Hematopoietic multipotent progenitor cell treated with erythropoietin and hydrocortisone succinate and interleukin-3 and kit ligand, for 8 days (in vitro differentiated cells): ENCODE measurements around the gene AXIN2.
A peak's percentile ranks its signal among the peaks of the same experiment; 100 is the strongest.

Source experiments
- DNase-seq: peaks from one replicate; pipeline ENCODE4 v3.0.0-alpha.2; 2015

Gene AXIN2

DNA sequence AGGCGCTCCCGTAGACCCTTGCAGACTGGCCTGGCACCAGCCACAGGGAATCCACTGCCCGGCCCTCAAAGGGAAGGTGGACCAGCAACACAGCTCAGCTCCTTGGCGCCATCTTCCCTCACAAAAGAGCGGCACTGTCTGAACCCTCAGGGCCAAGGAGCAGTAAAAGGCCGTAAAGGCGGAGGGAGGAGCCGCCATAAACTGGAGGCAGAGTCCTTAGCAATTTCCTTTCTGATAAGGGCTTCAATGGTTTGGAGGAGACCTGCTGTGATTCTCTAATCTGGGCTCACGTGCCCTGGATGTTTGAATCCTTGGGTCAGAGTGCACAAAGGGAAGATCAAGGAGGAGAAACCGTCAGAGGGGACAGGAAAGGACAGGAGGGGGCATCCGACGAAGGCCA is 15.5 kb upstream of the AXIN2 start:
- no peak for DNase-seq

DNA sequence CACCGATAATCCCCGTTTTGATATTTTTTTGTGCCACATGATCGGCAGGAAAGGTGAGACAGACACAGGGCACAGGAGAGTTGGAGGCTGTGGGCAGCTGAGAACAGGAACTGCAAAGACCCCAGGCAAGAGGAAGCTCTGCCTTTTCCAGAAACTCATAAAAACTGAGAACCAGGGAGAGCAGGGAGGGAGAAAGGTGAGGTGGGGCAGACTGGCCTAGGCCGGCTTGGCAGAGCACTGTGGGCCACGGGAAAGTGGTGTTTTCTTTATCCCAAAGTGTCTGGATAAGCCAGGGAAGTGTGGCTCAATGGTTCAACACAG is 11.8 kb upstream of the AXIN2 start:
- no peak for DNase-seq

DNA sequence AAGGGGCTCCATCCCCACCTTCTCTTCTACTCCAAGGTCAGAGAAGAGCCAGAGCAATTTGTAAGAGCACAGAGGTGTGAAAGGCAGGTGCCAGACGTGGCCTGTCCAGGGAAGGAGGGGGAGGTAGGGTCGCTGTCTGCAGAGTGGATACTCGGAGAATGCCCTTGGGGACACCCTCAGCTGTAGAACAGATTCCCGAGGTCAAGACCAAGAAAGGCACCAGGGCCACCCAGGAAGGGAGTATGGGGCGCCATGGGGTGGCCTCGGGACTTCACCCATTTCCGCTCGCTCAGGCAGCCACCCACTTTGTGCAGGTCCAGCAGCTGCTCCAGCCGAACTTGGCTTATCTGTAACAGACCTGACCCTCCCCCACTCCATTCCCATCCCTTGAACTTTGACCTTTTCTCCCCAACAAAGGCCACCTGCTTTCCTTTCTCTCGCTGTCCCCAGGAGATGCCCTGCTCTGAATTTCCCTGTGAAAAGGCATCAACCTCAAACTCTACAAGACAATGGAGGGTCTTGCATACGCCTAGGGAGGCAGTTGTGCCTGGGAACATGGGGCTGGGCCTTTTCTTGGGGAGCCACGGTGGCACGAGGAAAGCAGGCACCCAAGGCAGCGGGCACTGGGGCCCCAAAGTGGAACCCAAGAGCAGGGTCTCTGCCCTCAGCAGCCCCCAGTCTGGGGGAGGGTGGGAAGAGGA is 11.3 kb upstream of the AXIN2 start:
- DNase-seq = no peak

DNA sequence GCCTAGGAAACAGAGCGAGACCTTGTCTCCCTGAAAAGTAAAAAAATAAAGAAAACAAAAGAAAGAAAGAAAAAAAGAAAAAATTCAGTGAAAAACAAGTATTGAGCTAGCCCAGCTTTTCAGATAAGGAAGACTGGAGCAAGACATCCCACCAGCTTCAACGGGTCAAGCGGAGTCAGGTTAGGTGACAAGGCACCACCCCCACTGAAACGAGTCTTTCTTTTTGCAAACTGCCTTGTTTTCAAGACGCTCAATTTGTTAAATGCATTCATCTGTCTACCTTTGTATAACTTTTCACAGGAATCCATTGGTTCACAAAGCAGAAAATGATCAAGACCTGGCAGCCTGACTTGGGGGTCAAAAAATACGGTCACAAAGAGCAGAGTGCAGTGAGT is 10.7 kb upstream of the AXIN2 start:
- no peak for DNase-seq

DNA sequence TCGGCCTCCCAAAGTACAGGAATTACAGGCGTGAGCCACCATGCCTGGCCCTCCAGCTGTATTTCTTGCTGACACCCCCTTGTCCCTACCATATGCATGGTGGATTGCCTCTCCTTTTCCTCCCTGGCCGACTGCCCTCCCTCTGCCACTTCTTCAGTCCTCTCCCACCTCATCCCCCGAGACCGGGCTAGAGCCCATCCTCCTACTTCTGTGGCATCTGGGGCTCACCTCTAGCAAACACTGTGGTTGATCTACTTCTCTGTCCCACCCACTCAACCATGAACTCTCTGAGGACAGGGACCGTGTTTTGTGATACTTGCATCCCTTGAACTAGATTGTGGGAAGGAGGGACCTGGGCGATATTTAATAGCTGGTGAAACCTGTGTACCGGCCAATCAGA is 7.5 kb upstream of the AXIN2 start:
- no peak for DNase-seq

DNA sequence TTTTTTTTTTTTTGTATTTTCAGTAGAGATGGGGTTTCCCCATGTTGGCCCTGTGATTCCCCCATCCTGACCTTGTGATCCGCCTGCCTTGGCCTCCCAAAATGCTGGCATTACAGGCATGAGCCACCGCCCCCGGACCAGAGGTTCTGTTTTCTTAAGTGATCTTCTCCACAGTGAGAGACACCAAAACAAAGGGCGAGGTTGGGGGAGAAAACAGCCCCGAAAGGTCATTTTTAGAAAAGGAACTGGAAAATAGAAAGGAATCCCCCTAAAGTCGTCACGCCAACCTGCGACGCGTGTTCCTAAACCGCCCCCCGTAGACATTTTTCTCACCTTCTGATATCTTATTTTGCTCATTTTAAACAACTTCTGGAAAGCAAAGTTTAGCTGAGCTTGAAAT is 6.1 kb upstream of the AXIN2 start:
- no peak for DNase-seq

DNA sequence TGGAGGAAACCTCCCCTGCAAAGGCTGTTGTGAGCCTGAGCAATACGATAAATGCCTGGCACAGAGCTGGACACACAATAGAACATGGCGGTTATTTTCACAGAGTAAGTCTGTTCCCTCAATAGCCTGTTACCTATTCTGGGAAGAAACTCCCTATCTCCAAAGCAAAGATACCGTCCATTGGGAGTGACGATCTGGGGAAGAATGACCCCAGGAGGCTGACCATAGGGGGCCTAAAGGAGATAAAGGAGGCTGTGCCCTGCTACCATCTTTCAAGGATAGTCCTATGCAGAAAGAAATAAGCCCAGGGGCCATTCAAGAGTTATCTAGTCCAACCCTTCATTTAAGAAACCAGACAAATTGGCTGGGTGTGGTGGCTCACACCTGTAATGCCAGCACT is 4.1 kb upstream of the AXIN2 start:
- DNase-seq = no peak

DNA sequence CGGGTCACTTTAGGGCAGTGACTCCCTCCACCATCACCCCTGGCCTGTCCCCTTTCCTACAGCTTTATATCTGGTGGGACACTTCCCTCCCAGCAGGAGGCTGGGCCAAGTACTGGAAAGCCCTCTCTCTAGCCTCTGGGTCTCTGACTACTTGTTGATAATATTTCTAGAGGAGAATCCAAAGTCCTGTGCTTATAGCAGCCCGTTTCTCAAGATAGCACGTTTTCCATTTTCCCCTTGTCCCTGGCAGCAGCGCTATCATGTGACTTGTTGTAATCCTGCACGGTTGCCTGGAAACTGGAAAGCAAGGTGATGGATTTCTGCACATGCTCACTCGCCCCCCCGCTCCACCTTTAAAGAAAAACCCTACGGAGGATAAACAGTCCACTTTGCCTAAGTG is 3.3 kb upstream of the AXIN2 start:
- DNase-seq = no peak

DNA sequence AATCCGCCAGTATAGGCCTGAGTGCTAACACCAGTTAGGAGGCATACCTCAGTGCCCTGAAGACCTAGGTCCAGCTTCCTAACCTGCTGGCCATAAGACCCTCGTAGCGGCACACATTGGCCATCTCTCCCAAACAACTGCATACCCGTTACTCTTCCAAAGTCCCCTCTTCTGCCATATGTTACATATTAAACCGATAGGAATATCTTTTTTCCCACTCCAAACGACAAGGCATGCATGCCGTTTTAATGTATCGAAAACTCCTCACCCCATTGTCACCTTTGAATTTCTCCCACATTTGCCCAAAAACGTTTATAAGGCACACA is 721 bp upstream of the AXIN2 start:
- DNase-seq = no peak

DNA sequence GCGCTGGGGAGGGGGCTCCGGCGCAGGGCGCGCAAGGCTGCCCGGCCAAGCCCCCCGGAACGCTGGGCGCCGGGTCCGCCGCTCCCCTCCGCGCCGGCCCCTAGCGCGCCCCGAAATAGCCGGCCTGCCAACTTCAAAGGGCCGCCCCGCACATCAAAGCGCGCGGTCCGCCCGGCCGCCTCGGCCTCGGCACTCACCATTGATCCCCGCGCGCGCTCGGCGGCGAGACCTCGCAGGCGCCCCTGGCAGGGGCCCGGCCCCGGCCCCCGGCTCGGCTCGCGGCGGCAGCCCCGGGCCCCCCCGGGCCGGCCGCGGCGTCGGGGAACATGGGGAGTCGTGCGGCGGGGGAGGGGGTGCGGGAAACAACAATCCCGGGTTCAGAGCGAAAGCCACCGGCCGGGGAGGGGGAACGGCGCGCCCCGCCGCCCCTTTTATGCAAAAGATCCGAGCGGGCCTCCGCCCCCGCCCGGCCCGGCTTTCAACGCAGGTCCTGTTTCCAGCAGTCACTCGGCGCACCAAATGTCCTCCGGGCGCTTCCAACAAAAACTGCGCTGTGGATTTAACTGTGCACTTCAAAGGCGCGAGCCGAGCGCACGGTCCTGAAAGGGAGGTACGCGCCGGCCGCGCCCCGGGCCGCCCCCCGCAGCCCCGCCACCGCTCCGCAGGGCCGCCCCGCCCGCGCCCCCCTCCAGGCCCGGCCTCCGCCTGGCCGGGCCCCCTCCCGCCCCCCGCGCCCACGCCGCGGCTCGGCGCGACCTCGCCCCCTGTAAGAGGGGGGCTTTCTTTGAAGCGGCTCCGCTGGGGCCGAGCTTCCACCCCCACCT is 608 bp downstream of the AXIN2 start:
- DNase-seq = peak; percentile 39

DNA sequence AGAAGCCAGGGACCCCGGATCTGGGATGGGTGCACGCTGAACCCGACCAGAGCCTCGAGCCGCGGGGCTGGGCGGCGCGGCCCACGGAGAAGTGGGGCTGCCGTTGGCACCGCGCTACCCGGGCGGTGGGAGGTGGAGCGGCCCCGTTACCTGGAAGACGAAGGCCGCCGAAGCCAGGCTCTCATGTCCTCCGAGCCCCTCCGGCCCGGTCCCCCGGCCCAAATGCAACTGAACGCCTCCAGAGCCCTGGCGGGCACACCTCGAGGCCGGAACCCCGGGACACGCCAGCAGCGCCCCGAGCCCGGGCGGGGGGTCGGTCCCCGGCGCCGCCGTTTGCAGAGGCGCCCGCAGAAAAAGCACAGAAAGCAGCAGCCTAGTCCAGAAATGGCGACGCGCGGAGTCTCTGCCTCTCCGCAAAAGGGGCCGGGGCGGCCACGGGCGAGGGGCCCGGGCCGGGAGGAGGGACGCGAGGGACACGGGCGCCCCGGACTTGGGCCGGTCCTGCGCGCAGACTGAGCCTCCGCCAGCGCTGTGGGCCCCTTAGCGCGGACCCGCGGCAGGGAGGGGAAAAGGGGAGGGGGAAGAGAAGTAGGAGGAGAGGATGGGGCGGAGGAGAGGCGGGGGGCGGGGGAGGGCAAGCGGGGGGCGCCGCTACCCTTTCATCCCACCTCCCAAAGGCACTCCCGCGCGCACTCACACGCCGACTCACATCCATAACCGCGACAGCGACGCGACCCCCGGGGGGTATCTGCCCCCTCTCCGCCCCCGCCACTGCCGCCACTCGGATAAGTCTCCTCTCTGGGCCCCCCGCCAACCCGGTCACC is 1.4 kb downstream of the AXIN2 start:
- no peak for DNase-seq

DNA sequence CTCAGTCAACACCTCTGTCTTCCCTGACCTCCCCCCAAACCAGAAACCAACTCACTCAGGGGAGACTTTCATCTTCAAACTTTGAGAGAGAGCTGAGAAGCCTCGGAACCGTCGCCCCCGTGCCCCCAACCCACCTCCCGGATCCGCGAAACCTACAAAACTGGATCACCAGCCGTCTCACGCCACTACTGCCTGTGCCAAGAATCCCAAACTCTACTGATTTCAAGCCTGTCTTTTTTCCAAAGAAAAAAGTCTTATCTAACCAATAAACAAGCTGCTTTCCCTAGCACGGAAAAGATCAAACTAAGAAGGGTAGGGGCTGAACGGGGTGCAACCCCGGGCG is 2.0 kb downstream of the AXIN2 start:
- DNase-seq = no peak

DNA sequence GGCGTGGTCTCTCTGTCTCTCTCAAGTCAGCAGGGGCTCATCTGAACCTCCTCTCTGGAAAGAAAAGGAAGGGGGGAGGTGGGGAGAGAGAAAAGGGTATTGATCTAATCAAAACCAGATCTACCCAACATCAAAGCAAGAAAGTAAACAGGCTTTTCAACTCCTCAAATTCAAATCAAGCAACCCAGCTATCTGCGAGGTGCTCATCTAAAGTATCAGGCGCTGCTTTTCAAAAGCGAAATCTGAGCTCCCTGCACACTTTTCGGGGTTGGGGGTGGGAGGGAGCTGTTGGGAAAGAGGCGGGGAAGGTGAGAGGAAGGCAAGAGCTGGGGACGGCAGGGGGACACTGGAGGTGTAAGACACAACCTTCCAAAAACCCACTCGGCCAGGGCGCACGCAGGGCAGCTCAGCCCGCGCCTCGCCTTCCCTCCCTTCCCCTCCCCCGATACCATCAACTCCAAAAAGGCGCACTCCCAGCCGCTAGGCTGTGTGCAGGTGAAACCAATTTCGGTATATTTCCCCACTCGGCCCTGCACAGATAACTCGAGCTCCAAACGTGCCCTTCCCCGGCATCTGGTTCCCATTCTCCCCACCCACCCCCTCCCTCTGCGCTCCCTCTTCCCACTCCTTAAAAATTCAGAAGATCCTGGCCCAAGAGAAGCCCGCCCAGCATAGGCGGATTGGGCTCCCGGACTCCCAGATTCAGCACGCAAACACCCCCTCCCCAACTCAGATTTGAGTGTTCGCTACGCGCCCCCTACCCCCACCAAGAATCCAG is 2.6 kb downstream of the AXIN2 start:
- no peak for DNase-seq

DNA sequence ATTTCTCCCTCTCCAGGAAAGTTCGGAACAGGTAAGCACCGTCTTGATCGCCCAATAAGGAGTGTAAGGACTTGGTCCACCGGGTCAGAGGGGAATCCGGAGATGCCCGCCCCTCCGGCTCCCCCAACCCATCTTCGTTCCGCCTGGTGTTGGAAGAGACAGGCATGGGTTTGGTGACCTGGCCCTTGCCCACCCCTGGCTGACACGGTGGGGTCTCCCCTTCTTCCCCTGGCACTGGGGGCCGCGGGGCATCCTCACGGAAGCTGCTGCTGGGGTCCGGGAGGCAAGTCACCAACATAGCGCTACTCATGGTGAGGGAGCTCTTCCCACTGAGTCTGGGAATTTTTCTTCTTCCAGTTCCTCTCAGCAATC is 3.2 kb downstream of the AXIN2 start:
- DNase-seq = no peak

DNA sequence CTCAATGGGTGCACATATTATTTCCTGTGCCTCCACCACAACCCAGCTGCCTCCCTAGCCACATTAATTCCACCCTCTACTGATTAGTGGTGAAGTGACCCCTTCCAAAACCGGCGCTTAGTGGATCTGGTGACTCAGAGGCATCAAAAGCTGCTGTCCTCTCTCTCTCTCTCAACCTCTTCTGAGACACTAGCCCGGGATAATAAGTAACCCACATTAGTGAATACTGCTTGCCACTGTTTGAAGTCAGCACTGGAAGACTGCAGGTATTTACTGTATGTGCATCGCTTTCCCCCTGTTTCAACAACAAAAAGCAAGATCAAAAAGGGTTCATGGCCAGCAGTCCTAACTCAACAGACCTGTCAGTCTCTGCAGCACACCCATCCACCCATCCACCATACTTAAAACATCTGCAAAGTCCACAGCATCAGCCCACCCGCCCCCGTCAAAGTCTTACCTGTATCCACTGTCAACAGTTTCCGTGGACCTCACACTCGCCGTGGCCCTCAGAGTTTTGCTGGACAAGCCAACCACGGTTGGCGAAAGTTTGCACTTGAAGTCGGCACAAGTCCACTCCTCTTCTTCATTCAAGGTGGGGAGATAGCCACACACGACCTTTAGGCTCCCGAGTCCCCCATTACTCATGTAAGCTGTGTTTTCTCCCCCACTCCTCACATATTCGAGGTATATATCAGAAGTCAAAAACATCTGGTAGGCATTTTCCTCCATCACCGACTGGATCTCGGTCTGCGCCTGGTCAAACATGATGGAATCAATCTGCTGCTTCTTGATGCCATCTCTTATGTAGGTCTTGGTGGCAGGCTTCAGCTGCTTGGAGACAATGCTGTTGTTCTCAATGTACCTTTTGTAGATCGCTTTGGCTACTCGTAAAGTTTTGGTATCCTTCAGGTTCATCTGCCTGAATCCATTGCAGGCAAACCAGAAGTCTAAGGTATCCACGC is 3.8 kb downstream of the AXIN2 start:
- no peak for DNase-seq

DNA sequence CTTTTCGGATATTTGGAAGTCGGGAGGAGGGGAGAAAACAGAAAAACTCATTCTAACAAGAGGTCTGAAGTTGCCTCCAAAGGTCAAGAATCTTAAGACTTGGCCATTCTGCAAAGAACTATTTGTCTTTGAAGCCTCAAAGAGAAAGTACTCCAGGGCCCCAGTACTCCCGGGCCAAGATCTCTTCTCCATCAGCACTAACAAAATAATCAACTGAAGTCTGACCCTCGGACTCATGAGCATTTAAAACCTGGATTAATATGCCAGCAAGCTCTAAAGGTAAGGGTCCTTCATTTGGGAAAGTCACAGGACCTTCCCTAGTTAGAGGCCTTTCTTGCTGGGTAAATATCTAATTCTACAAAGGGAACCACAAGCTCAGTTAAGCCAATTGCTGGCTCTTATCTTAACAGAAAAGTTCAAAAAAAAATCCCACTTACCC is 4.5 kb downstream of the AXIN2 start:
- DNase-seq = no peak

DNA sequence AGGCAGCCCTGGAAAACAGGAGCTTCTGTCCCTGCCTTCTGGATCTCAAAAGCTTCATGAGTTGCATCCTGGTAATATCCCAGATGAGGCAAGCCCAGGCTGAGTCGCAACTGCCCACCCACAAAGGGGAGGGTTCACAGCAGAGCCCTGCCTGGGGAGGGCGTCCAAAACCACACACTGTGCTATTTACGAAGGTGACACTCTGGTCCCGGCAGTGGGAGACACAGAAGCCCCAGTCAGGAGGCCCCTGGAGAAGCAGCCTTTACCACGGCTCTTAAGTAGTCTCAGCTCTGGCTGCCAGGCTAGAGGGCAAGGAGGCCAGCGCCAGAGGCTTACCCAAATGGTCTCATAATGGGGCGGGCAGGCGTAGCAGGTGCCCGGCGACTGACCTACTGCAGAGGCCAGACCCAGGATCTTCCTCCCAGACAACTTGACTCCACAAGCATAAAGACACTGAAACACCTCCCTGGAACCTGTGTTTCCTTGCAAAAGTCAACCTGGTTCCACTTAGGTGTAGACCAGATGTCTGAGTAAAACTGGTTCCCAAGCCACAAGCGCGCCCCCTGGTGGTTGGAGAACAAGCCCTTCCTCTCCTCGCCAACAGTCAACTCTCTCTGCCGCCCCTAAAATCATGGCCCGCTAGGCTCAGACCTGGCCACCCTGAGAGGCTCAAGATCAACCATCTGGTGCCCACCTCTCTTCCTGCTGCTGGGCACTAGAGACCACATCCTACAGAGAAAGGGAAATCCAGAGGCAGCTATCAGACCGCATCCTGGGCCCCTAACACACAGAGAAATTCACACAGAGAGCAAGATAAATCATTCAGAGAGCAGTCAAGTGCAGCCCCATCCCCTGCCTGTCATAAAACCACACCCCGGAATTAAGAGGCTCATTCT is 5.2 kb downstream of the AXIN2 start:
- peak; percentile 66 for DNase-seq

DNA sequence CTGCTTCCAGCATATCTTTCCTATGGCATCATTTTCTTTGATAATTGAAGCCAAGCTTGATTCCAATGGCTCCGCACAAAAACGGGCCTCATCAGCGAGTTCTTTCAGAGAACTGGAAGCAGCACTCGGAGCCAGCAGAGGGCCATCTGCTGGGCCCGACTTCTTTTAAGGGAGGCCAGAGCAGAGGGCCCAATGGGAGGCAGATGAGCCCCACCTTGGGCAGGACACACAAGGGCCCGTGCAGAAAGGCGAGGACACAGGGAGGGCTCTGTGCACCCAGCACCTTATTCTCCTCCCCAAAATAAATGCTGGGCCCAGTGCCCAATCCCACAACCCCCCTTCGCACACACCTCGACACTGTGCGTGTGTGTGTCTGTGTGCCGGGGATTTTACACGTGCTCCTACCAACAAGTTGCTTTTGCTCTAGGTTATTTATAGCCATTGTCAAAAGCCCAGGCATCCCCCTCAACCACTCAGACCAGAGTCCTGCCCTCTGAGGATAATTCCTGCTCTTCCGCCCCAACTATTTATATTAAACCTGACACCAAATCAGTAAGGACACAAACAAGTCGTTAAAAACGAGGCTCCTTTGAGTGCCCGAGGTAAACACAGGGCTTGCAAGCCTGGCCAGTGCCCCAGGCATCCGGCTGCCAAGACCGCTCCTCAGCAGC is 6.8 kb downstream of the AXIN2 start:
- DNase-seq = no peak

DNA sequence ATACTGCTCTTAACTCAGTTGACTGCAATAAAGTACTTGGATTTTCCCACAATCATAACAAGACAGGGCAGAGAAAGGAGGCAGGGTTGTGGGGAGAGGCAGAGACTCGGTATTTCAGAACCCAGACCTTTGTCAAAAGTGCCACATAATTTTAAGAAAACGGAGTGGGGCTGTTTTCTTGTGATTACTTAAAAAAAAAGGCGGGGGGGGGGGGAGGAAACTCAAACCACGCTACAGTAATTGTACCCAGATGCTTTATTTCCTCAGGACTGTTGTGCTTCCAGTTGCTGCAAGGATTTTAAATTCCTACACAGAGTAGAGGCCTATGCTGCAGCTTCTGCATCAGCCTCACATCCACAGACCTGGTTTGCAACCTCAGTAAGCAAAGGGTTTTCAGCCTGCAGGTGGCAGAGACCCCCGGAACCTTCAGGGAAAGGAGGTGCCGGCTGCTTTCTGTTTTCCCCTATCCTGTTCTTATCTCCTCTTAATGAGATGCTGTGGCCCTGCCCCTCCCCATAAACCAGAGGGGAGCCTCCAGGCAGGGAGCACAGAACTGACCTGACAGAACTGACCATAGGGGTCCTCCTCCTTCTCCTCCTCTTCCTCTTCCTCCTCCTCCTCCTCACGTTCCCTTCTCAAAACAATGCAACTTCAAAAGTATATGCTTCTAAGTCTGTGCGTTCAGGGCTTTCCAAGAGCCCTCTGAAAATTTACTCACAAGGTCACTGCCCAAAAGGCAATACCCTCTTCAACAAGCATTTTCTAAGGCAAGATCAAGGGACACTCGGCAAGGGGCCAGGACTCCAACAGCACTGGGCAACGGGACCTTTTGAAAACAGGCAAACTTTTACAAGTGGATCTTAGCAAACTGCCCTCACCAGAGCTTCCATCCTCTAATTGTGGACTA is 7.5 kb downstream of the AXIN2 start:
- no peak for DNase-seq
